Measurements from ENCODE around the gene PDPK1.
"Not testable (repeated sequence)": the region's sequence is repeated elsewhere in the genome, so short reads cannot be mapped to it uniquely, and the experiment has no call there.

PDPK1 gene

DNA sequence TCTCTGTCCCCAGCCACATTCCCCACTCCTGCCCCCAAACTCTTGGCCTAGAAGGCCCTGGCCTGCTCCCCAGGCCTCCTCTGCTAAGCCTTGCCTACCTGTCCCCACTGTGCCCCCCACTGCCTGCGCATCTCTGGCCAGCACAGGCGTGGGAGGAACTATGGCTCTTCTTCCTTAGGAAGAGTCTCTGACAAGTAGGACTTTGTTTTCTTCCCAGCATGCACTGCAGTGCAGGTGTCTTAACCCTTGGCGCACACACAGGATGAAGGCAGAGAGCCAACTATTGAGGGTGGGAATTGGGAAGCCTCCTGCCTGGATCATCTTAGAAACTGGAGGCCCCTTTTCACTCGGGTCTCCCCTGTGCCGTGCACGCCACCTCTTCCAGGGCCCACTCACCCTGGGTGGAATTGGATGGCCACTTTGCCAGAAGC, 14.0 kb upstream of the PDPK1 start:
- no peak for DNase-seq (ENCODE audit: low read depth)

DNA sequence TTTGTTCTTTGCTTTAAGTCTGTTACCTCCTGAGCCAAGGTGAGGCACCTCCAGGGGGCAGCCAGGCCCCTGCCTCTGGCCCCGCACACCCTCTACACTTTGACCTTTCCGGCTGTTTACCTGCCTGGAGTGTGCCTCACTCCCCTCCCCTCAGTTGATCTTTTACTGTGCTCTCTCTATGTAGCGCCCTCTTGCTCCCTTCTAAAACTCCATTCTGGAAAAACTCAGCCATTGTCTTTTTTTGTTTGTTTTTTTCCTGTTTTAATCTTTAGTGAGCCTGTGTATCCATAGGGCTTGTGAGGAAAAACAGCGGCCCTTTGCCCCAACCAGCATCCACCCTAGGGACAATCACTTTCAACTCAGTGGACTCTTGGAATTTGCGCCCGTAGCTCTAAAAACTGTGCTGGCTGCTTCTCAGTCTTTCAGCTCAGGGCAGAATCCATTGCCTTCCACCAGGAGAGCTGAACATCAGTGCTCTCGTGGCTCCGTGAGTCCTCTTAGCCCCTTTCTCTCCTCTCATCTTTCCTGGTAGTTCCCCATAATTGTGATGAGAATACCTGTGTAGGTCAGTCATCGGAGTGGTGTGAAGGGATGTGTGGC, 13.4 kb upstream of the PDPK1 start:
- no peak for DNase-seq (ENCODE audit: low read depth)

DNA sequence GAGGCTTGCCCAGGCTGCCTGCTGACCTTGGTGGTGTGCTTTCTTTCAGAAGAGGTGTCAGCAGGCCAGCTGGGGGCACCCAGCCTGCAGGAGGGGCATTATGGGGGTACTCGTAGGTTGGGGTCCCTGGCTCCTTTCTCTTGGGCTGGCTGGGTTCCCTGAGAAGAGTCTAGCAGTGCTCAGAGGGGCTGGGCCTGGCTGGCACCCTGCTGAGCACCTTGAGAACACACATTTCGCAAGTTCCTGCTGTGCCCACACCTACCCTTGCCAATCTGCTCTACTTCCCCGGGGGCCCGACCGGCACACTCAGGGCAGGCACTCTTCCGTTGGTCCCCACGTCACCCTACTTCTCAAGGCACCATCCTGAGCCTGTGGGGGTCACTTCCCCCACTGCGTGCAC, 11.7 kb upstream of the PDPK1 start:
- no peak for DNase-seq (ENCODE audit: low read depth)

DNA sequence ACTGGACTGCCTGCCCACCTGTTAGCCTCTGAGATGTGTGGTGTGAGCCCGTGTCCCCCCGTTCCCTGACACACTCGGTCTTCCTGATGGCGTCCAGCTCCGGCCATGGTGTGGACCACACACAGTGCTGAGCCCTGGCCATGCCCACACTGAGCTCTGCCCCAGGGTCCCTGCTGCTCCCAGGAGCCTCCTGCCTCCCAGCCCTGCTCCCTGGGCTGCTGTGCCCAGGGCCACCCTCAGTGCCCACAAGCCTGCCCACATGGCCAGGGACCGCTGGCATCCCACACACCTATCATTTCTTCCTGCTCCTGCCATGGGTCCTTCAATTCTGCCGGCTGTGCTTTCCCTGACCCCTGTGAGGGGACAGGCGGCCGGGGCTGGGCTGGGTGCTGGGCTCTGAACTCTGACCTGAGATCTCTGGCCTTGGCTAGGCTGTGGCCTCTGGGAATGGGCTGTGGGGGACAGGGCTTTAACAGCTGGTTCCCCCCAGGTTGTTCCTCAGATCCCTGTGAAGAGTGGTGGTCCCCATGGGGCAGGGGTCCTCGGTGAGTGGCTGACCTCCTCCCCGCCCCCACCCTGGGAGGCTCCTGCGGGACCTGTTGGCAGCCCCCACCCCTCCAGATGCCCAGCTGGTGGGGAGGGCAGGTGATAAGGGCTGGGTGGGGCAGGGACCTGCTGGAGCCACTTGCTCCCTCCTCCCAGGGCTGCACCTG, 10.6 kb upstream of the PDPK1 start:
- no peak for DNase-seq (ENCODE audit: low read depth)

DNA sequence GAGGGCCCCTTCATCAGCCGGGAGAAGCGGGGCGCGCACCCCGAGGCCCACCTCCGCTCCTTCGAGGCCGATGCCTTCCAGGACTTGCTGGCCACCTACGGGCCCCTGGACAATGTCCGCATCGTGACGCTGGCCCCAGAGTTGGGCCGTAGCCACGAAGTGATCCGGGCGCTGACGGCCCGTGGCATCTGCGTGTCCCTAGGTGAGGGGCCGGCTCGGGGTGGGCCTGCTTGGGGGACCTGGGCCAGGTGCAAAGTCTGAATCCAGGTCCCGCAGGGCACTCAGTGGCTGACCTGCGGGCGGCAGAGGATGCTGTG, 10.1 kb upstream of the PDPK1 start:
- no peak for DNase-seq (ENCODE audit: low read depth)

DNA sequence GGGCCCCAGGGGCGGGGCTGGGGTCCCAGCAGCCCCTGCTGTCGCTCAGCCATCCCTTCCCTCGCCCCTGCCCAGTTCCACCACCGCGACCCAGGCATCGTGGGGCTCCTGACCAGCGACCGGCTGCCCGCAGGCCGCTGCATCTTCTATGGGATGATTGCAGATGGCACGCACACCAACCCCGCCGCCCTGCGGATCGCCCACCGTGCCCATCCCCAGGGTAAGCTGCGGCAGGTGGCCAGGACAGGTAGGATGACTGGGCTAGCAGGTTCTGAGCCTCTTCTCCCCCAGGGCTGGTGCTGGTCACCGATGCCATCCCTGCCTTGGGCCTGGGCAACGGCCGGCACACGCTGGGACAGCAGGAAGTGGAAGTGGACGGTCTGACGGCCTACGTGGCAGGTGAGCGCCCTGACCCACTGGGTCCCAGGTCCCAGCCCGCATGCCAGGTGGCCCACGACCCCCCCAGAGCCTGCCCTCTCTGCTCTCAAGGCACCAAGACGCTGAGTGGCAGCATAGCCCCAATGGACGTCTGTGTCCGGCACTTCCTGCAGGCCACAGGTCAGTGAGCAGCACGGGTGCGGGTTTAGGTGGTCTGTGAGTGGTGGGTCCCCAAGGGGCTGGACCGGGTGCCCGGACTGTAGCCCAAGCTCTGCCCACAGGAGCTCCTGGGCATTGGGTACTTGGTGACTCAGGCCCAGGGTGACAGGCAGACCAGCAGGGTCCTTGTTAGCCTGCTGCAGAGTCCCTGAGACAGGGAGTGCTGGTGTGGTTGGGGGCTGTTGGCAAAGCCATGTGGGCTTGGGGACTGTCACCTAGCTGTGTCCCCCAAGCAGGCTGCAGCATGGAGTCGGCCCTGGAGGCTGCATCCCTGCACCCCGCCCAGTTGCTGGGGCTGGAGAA, 9.4 kb upstream of the PDPK1 start:
- no peak for DNase-seq (ENCODE audit: low read depth)

DNA sequence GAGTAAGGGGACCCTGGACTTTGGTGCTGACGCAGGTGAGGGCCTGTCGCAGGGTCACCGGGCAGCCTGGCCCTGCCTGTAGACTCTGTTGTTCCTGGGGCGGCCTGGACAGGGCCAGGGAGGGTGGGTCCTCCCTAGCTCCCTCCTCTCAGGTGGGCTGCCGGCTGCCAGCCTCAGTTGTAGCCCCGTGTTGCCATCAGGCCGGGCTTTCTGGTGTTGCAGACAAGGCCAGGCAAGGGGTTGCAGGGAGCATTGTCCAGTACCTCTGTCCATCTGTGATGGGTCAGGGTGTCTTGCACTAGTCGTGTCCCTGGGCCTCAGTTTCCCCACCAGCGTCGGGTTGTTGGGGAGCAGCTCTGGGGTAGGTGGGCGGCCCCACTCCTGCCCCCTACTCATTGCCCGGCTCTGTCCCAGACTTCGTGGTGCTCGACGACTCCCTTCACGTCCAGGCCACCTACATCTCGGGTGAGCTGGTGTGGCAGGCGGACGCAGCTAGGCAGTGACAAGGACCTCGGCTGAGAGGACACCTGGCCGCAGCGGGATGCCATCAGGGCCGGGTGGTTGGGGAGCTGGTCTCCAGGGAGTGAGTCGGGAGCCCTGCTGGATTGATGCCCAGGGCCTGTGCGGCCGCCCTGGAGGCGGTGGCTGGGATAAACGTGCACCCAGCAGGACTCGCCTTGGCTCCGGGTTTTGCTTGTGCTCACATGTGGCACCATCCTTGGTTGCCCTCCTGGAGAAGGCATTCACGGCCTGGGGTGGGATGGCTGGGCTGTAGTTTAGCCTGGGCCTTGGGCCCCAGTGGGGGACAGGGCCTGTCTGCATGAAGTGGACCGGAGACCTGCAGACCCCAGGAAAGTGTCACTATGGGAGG, 8.5 kb upstream of the PDPK1 start:
- DNase-seq (ENCODE audit: low read depth), result no peak

DNA sequence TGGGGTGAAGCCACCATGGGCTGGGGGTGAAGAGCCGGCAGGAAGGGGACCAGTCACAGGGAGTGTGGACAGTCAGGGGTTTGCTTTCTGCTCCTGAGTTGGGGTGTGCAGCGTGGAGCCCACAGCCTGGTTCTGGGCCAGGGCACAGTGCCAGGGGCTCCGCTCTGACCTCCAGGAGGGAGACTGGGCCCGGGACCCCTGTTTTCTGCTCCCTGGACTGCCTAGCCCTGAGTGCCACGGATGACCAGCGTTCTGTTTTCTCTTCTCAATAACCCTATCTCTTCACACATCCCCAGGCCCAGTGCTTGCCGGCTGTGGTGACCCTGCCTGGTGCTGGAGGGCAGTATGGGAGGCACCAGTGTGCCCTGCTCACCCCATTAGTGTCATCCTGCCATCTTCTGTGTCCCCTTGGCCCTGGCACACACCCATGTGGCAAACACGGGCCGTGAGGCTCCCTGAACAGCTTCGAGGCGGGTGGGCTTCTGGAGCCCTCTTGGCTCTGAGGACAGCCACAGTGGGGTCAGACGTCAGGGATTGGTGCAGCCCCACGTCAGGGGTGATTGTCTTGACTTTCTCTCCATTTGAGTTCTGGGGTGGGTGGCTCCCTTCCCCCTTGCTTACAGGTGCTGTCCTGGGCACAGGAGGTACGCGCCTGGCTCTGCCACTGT, 7.7 kb upstream of the PDPK1 start:
- no peak for DNase-seq (ENCODE audit: low read depth)

DNA sequence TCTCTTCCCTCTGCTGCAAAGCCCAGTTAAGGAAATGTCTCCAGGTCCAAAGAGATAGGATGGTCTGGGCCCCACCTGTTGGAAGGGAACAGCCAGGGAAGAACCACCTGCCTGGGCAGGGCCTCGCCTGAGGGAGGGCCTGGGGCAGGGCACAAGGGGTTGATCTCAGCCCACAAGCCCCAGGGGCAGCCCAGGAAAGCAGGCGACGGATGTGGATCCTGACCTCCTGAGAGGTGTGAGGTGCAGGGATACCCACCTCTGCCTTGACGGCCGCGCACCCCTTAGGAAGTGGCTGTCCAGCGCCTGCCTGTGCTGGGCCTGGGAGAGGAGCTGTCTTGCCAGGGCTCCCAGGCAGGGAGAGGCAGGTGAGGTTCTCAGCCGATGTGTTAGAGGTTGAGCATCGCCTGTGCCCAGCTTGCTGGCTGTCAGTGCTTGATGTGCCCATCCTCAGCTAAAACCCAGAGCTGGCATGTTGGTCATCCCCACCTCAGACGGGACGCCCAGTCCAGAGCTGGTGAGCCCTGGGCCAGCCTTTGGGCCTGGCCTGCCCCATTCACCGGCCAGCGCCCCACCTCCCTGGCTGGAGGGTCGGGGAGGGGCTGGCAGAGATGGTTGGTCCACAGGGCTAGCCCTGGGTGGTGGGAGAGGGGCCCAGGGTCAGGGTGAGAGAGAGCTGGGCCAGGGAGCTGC, 7.0 kb upstream of the PDPK1 start:
- DNase-seq (ENCODE audit: low read depth), result no peak

DNA sequence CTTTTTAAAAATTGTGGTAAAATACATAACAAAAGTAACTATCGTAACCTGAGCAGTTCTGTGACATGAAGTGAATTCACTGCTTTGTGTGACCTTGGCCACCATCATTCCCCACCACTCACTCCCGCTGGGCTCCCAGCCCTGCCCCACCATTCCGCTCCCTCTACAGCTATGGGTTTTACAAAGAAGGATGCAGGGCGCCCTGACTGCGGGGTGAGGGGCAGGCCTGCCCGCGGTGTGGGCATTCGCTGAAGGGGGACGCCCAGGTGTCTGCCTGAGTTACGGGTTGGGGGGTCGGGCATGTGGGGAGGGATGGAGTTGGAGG, 6.5 kb upstream of the PDPK1 start, which contains the start of gene CEMP1:
Gene CEMP1 (minus strand): TSS at position 38 of the 325 bp plus-strand sequence. CDS start 335 bp downstream, outside the sequence.
- DNase-seq (ENCODE audit: low read depth), result no peak

DNA sequence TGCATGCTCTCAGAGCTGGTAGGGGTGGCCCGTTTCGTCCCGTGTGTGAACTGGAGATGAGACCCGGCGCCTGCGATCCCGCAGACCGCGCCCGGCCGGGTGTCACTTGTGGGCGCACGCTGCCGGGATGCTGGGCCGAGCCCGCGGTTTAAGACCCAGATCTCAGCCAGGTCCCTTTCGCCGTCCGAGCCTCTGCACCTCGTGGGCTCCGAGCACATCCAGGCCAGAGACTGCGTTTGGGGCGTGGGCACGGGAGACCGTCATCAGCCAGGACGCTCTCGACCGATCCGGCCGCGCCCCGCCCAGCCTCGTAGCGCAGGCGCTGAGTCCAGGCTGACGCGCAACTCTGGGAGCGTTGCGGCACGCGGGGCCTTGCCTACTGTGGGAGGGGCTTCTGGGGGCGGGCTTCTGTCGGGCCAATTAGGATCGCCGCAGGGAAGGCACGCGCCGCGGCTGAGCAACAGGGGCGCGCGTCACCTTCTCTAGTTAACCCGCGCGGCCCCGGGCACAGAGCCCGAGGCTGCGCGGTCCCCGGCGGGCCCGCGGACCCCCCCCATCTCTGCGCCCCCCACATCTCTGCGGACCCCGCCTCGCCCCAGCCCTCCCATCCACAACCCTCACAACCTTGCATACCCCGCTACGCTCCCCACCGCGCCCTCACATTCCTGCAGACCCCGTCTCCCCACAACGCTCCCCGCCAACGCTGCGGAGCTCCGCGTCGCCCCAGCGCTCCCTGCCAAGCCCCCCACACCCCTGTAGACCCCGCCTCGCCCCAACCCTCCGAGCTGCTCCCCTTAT, 5.9 kb upstream of the PDPK1 start:
- DNase-seq (ENCODE audit: low read depth), result peak; percentile 96

DNA sequence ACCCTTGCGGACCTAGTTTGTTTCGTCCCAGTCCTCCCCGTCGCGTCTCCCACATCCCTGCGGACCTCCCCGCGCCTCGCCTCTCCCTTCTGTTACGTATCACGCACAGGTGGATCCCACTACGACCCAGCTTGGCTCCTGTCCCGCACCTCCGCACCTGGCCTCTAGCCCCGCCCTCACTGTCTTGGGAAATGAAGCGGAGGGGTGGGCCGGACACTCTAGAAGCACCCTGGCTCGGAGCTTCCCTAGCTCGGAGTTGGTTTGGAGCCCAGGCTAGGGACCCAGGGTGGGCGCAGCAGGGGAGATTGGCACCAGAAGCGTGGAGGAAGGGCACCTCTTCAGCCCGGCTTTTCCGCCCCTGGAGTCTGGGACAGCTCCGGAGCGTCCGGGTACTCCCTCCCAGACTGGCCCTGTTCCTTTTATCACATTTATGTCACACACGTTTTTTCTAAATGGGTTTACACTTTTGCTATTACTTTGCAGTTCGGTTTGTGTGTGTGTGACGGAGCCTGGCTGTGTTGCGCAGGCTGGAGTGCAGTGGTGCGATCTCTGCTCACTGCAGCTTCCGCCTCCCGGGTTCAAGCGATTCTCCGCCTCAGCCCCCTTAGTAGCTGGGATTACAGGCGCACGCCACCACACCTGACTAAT, 5.2 kb upstream of the PDPK1 start:
- DNase-seq (ENCODE audit: low read depth), result peak; percentile 54

DNA sequence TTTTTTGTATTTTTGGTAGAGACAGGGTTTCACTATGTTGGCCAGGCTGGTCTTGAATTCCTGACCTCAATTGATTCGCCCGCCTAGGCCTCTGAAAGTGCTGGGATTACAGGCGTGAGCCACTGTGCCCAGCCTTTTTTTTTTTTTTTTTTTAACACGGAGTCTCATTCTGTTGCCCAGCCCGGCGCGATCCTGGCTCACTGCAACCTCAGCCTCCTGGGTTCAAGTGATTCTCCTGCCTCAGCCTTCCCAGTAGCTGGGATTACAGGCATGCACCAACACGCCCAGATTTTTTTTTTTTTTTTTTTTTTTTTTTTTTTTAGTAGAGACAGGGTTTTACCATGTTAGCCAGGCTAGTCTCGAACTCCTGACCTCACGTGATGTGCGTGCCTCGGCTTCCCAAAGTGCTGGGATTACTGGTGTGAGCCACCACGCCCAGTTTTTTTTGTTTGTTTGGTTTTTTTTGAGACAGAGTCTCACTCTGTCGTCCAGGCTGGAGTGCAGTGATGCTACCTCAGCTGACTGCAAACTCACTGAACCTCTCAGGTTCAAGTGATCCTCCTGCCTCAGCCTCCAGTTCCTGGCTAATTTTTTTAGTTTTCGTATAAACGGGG, 4.6 kb upstream of the PDPK1 start:
- DNase-seq (ENCODE audit: low read depth), result not testable (repeated sequence)

DNA sequence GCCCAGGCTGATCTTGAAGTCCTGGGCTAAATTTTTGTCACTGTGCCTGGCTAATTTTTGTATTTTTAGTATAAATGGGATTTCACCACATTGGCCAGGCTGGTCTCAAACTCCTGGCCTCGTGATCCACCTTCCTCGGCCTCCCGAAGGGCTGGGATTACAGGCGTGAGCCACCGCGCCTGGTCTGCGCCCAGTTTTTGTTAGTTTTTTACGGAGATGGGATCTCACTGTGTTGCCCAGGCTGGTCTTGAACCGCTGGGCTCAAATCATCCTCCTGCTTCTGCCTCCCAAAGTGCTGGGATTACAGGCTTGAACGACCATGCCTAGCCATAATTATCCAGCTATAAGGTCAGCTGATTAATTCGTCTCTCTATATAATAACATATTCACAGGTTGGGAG, 3.9 kb upstream of the PDPK1 start:
- no peak for DNase-seq (ENCODE audit: low read depth)

DNA sequence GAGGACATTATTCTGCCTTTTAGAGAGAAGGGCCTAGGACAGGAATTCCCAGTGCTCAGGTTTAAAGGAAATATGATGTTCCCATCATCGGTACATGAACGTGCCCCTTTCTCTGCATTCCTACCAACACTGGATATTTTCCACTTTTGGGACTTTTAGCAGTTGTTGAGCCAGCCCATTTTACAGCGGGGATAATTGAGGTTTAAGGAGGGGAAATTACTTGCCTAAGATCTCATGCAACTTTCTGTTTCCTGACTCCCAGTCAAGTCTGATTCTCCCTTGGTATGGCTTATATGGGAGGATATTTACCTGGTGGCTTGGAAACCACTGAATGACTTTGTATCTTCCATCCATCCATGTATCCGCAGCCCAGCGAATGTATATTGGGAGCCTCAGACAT, 3.5 kb upstream of the PDPK1 start:
- not testable (repeated sequence) for DNase-seq (ENCODE audit: low read depth)

DNA sequence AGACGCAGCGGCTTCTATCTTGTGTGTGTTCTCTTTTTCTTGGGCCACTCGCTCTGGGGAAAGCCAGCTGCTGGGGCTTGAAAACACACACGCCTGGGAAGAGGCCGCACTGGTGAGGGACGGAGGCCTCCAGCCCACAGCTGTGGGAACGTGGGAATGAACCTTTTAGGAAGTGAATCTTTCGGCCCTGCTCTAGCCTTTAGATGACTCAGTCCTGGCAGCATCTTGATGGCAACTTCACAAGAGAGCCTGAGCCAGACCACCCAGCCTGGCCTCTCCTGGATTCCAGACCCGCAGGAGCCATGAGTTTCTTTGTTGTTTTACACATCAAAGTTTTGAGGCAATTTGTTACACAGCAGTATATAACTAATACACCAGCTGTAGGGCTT, 2.2 kb upstream of the PDPK1 start:
- no peak for DNase-seq (ENCODE audit: low read depth)

DNA sequence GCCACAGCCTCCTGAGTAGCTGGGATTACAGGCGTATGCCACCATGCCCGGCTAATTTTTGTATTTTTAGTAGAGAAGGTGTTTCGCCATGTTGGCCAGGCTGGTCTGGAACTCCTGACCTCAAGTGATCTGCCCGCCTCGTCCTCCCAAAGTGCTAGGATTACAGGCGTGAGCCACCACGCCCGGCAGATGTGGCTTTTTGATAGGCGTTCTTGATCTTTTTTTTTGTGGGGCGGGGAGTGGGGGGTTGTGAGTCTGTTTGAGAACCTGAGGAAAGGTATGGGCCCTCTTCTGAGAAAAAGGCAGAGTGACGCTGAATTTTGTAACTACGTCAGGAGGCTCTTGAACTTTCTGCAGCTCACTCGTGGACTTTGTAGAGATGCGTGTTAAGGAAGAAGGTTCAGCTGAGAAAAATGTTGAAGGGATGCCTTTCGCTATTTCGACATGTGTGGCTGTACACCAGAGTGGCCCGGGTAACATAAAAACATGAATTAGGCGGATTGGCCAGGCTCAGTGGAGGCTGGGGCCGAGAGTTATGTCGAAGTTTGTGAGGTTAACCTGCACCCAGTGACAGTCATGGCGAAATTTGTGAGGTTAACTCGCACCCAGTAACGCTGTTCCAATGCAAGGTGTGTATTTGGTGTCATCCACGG, 1.5 kb downstream of the PDPK1 start:
- not testable (repeated sequence) for DNase-seq (ENCODE audit: low read depth)

DNA sequence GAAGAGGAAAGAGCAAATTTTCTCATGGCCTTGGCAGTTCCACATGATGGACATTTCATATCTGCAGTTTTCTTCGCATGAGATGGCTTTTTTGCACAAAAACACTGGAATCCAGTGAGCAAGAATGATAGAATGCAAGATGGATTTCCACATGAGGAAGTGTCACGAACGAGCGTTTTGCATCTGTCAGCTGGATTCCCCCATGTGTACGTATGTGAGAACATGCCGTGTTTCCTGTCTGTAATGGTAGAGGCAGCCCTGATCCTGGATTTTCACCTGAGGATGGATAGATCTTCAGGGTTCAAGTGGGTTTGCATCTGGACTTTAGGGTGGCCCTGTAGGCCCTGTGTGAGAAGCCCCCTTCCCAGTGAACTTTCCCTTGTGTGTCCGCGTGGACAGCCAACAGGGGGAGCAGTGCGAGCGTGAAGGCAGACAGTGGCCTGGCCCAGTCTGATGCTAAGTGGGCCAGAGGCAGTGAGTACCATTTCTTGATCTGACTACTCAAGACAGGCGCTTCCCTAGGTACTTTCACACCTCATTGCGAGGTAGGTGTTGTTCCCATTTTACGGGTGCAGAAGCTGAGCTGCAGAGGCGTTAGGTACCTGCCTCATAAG, 2.1 kb downstream of the PDPK1 start:
- DNase-seq (ENCODE audit: low read depth), result not testable (repeated sequence)

All from T follicular helper cell (primary cell).